OCI-LY1 (cell line): ENCODE measurements around the gene RPSA.

ENCODE experiments used
- EZH2 ChIP-seq: fragments of 200-600 bp; sonication (generic), shearing (Covaris generic); IDR thresholded peaks from 2 replicates; pipeline ENCODE4 v1.8.0; 2017; ENCODE audit warnings: borderline replicate concordance, mixed run types, mild to moderate bottlenecking, antibody characterized with exemption, low read length, moderate library complexity, mixed read lengths
- TF ChIP-seq, protein P1 (sequence below): fragments of 200-600 bp; sonication (generic), shearing (Covaris generic); IDR thresholded peaks from 2 replicates; pipeline ENCODE4 v1.5.1; 2017; ENCODE audit warnings: mild to moderate bottlenecking, antibody characterized with exemption, low read length, moderate library complexity, mixed read lengths

DNA sequence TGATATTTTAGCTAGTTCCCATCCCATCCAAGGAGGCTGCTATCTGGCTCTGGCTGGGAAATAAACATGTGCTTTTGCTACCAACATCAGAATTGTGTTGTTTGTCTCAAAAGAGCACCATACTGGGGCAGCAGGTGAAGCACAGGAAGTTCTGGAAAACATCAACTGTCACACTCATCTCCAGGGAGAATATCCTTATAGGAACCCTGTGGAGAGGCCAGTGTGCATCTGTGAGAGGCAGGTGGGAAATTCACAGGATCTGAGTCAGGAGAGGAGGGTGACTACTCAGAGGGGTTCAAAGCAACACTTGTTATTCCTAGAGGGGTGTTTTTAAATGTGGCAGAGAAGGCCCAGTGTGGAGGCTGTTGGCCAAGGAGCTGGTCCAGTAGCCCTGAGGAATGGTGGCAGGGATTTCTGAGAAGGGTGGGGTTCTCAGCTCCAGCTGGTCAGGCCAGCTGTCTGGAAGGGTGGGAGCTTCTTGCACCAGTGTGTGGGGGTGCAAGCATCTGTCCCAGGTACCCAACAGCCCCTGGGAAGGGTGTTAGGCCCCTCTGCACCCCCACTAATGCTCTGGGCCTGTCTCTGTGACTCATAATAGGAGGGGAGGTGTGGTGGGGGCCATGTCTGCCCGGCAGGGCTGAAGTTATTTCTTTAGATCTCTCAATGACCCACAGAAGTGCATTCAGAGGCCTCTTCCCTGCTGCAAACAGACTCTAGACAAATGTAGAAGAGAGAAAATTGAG, 28.7 kb downstream of the RPSA start:
- TF ChIP-seq, protein P1, sequence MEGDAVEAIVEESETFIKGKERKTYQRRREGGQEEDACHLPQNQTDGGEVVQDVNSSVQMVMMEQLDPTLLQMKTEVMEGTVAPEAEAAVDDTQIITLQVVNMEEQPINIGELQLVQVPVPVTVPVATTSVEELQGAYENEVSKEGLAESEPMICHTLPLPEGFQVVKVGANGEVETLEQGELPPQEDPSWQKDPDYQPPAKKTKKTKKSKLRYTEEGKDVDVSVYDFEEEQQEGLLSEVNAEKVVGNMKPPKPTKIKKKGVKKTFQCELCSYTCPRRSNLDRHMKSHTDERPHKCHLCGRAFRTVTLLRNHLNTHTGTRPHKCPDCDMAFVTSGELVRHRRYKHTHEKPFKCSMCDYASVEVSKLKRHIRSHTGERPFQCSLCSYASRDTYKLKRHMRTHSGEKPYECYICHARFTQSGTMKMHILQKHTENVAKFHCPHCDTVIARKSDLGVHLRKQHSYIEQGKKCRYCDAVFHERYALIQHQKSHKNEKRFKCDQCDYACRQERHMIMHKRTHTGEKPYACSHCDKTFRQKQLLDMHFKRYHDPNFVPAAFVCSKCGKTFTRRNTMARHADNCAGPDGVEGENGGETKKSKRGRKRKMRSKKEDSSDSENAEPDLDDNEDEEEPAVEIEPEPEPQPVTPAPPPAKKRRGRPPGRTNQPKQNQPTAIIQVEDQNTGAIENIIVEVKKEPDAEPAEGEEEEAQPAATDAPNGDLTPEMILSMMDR = no peak
- TF ChIP-seq EZH2 = no peak
